Gastroesophageal sphincter (tissue), 3 donors: ENCODE measurements around the gene RB1.

ENCODE experiments used
- CTCF ChIP-seq, 4 experiments: fragments of 200-600 bp in 2 of 4; fragments of 450-650 bp in 2 of 4; sonication (generic) in 1 of 4; IDR thresholded peaks; one replicate each; pipeline ENCODE4 v1.5.1; 2017 to 2019; ENCODE audit warnings: antibody characterized with exemption in 4 of 4, mild to moderate bottlenecking in 2 of 4, moderate library complexity in 2 of 4
- POLR2A ChIP-seq, 2 donors: fragments of 450-650 bp; IDR thresholded peaks; one replicate each; pipeline ENCODE4 v1.6.1; 2017; ENCODE audit warnings: antibody characterized with exemption in 2 of 2, mild to moderate bottlenecking in 2 of 2, moderate library complexity in 1 of 2
- POLR2AphosphoS5 ChIP-seq: sonication (generic); formaldehyde crosslinking; IDR thresholded peaks from one replicate; pipeline ENCODE4 v1.6.1; 2017; ENCODE audit warnings: antibody characterized with exemption

- TF ChIP-seq CTCF (IDR thresholded peaks at IDR 0.05) (no peak), POLR2AphosphoS5 (no peak), POLR2A (IDR thresholded peaks at IDR 0.05) (no peak)
Observed at GRCh38 chr13:48268019-48268418, 35.5 kb upstream of the RB1 start.
